GM19324 (cell line): ENCODE measurements around the gene STH.
"Not testable (repeated sequence)": the region's sequence is repeated elsewhere in the genome, so short reads cannot be mapped to it uniquely, and the experiment has no call there.

Experiments used
- ATAC-seq: cut with Tn5 transposase; IDR thresholded peaks from one replicate; pipeline ENCODE4 v1.9.1; 2021; ENCODE audit warnings: mild to moderate bottlenecking, moderate library complexity; ENCODE audit not compliant: unreplicated experiment, low FRiP score

STH gene

GRCh38 chr17:46001390-46002310, 2.6 kb downstream of the STH start:
- ATAC-seq = no peak

DNA sequence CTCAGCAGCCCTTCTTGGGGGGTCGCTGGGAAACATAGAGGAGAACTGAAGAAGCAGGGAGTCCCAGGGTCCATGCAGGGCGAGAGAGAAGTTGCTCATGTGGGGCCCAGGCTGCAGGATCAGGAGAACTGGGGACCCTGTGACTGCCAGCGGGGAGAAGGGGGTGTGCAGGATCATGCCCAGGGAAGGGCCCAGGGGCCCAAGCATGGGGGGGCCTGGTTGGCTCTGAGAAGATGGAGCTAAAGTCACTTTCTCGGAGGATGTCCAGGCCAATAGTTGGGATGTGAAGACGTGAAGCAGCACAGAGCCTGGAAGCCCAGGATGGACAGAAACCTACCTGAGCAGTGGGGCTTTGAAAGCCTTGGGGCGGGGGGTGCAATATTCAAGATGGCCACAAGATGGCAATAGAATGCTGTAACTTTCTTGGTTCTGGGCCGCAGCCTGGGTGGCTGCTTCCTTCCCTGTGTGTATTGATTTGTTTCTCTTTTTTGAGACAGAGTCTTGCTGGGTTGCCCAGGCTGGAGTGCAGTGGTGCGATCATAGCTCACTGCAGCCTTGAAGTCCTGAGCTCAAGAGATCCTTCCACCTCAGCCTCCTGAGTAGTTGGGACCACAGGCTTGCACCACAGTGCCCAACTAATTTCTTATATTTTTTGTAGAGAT, 3.4 kb downstream of the STH start:
- no peak for ATAC-seq

DNA sequence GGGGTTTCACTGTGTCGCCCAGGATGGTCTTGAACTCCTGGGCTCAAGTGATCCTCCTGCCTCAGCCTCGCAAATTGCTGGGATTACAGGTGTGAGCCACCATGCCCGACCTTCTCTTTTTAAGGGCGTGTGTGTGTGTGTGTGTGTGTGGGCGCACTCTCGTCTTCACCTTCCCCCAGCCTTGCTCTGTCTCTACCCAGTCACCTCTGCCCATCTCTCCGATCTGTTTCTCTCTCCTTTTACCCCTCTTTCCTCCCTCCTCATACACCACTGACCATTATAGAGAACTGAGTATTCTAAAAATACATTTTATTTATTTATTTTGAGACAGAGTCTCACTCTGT, 3.9 kb downstream of the STH start:
- ATAC-seq = no peak

GRCh38 chr17:46003907-46004748, 5.1 kb downstream of the STH start:
- ATAC-seq = no peak

DNA sequence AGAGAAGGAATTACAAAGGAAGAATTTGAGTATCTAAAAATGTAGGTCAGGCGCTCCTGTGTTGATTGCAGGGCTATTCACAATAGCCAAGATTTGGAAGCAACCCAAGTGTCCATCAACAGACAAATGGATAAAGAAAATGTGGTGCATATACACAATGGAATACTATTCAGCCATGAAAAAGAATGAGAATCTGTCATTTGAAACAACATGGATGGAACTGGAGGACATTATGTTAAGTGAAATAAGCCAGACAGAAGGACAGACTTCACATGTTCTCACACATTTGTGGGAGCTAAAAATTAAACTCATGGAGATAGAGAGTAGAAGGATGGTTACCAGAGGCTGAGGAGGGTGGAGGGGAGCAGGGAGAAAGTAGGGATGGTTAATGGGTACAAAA, 7.0 kb downstream of the STH start:
- ATAC-seq = not testable (repeated sequence)

DNA sequence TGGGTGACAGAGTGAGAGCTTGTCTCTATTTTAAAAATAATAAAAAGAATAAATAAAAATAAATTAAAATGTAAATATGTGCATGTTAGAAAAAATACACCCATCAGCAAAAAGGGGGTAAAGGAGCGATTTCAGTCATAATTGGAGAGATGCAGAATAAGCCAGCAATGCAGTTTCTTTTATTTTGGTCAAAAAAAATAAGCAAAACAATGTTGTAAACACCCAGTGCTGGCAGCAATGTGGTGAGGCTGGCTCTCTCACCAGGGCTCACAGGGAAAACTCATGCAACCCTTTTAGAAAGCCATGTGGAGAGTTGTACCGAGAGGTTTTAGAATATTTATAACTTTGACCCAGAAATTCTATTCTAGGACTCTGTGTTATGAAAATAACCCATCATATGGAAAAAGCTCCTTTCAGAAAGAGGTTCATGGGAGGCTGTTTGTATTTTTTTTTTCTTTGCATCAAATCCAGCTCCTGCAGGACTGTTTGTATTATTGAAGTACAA, 8.5 kb downstream of the STH start:
- no peak for ATAC-seq

DNA sequence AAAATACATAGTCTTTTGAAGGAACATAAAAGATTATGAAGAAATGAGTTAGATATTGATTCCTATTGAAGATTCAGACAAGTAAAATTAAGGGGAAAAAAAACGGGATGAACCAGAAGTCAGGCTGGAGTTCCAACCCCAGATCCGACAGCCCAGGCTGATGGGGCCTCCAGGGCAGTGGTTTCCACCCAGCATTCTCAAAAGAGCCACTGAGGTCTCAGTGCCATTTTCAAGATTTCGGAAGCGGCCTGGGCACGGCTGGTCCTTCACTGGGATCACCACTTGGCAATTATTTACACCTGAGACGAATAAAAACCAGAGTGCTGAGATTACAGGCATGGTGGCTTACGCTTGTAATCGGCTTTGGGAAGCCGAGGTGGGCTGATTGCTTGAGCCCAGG, 9.5 kb downstream of the STH start:
- no peak for ATAC-seq

DNA sequence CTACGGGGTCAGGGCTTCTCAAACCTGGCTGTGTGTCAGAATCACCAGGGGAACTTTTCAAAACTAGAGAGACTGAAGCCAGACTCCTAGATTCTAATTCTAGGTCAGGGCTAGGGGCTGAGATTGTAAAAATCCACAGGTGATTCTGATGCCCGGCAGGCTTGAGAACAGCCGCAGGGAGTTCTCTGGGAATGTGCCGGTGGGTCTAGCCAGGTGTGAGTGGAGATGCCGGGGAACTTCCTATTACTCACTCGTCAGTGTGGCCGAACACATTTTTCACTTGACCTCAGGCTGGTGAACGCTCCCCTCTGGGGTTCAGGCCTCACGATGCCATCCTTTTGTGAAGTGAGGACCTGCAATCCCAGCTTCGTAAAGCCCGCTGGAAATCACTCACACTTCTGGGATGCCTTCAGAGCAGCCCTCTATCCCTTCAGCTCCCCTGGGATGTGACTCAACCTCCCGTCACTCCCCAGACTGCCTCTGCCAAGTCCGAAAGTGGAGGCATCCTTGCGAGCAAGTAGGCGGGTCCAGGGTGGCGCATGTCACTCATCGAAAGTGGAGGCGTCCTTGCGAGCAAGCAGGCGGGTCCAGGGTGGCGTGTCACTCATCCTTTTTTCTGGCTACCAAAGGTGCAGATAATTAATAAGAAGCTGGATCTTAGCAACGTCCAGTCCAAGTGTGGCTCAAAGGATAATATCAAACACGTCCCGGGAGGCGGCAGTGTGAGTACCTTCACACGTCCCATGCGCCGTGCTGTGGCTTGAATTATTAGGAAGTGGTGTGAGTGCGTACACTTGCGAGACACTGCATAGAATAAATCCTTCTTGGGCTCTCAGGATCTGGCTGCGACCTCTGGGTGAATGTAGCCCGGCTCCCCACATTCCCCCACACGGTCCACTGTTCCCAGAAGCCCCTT, 10.9 kb downstream of the STH start:
- no peak for ATAC-seq

DNA sequence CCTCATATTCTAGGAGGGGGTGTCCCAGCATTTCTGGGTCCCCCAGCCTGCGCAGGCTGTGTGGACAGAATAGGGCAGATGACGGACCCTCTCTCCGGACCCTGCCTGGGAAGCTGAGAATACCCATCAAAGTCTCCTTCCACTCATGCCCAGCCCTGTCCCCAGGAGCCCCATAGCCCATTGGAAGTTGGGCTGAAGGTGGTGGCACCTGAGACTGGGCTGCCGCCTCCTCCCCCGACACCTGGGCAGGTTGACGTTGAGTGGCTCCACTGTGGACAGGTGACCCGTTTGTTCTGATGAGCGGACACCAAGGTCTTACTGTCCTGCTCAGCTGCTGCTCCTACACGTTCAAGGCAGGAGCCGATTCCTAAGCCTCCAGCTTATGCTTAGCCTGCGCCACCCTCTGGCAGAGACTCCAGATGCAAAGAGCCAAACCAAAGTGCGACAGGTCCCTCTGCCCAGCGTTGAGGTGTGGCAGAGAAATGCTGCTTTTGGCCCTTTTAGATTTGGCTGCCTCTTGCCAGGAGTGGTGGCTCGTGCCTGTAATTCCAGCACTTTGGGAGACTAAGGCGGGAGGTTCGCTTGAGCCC, 11.6 kb downstream of the STH start:
- ATAC-seq = no peak

DNA sequence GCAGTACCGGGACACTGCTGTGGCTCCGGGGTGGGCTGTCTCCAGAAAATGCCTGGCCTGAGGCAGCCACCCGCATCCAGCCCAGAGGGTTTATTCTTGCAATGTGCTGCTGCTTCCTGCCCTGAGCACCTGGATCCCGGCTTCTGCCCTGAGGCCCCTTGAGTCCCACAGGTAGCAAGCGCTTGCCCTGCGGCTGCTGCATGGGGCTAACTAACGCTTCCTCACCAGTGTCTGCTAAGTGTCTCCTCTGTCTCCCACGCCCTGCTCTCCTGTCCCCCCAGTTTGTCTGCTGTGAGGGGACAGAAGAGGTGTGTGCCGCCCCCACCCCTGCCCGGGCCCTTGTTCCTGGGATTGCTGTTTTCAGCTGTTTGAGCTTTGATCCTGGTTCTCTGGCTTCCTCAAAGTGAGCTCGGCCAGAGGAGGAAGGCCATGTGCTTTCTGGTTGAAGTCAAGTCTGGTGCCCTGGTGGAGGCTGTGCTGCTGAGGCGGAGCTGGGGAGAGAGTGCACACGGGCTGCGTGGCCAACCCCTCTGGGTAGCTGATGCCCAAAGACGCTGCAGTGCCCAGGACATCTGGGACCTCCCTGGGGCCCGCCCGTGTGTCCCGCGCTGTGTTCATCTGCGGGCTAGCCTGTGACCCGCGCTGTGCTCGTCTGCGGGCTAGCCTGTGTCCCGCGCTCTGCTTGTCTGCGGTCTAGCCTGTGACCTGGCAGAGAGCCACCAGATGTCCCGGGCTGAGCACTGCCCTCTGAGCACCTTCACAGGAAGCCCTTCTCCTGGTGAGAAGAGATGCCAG, 12.9 kb downstream of the STH start:
- no peak for ATAC-seq

DNA sequence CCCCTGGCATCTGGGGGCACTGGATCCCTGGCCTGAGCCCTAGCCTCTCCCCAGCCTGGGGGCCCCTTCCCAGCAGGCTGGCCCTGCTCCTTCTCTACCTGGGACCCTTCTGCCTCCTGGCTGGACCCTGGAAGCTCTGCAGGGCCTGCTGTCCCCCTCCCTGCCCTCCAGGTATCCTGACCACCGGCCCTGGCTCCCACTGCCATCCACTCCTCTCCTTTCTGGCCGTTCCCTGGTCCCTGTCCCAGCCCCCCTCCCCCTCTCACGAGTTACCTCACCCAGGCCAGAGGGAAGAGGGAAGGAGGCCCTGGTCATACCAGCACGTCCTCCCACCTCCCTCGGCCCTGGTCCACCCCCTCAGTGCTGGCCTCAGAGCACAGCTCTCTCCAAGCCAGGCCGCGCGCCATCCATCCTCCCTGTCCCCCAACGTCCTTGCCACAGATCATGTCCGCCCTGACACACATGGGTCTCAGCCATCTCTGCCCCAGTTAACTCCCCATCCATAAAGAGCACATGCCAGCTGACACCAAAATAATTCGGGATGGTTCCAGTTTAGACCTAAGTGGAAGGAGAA, 13.5 kb downstream of the STH start:
- ATAC-seq = no peak

DNA sequence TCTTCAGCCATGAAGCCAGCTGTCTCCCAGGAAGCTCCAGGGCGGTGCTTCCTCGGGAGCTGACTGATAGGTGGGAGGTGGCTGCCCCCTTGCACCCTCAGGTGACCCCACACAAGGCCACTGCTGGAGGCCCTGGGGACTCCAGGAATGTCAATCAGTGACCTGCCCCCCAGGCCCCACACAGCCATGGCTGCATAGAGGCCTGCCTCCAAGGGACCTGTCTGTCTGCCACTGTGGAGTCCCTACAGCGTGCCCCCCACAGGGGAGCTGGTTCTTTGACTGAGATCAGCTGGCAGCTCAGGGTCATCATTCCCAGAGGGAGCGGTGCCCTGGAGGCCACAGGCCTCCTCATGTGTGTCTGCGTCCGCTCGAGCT, 14.1 kb downstream of the STH start:
- no peak for ATAC-seq

DNA sequence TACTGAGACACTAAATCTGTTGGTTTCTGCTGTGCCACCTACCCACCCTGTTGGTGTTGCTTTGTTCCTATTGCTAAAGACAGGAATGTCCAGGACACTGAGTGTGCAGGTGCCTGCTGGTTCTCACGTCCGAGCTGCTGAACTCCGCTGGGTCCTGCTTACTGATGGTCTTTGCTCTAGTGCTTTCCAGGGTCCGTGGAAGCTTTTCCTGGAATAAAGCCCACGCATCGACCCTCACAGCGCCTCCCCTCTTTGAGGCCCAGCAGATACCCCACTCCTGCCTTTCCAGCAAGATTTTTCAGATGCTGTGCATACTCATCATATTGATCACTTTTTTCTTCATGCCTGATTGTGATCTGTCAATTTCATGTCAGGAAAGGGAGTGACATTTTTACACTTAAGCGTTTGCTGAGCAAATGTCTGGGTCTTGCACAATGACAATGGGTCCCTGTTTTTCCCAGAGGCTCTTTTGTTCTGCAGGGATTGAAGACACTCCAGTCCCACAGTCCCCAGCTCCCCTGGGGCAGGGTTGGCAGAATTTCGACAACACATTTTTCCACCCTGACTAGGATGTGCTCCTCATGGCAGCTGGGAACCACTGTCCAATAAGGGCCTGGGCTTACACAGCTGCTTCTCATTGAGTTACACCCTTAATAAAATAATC, 14.6 kb downstream of the STH start:
- no peak for ATAC-seq

DNA sequence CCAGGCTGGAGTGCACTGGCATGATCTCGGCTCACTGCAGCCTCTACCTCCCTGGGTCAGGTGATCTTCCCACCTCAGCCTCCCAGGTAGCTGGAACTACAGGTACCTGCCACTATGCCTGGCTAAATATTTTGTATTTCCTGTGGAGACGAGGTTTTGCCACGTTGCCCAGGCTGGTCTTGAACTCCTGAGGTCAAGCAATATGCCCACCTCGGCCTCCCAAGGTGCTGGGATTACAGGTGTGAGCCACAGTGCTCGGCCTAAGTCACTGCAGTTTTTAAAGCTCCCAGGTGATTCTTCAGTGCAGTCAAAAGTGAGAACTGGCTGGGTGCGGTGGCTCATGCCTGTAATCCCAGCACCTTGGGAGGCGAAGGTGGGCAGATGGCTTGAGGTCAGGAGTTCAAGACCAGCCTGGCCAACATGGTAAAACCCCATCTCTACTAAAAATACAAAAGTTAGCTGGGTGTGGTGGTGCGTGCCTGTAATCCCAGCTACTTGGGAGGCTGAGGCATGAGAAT, 20.4 kb downstream of the STH start:
- ATAC-seq = not testable (repeated sequence)

GRCh38 chr17:46020023-46020761, 21.1 kb downstream of the STH start:
- no peak for ATAC-seq

DNA sequence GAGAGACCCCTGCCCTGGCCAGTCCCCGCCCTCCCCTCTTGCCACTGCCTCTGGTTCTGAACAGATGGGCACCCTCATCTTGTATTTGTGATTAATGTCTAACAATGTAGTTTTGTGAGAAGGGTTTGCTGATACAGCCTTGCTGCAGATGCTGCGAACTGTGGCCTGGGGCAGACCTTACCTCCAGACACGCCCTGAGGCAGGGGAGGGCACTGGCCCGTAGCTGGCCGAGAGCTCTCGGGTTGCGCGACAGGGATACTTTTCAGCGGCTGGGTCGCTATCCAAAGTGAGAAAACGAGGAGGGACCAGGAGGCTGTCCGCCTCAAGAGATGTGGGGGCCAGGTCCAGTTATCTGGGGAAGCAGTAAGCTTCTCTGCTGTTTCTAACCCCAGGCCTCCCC, 21.9 kb downstream of the STH start:
- ATAC-seq = no peak

- ATAC-seq = not testable (repeated sequence)
Observed at GRCh38 chr17:46023366-46023765, 24.3 kb downstream of the STH start.
